Measurements from ENCODE around the gene EVPLL. TPM values are rescaled to one million over a fixed set of nuclear protein-coding genes. Genes with fewer than 3 reads are reported as not detected.
"Not testable (repeated sequence)": the region's sequence is repeated elsewhere in the genome, so short reads cannot be mapped to it uniquely, and the experiment has no call there.

Gene EVPLL
- not detected for total RNA-seq

DNA sequence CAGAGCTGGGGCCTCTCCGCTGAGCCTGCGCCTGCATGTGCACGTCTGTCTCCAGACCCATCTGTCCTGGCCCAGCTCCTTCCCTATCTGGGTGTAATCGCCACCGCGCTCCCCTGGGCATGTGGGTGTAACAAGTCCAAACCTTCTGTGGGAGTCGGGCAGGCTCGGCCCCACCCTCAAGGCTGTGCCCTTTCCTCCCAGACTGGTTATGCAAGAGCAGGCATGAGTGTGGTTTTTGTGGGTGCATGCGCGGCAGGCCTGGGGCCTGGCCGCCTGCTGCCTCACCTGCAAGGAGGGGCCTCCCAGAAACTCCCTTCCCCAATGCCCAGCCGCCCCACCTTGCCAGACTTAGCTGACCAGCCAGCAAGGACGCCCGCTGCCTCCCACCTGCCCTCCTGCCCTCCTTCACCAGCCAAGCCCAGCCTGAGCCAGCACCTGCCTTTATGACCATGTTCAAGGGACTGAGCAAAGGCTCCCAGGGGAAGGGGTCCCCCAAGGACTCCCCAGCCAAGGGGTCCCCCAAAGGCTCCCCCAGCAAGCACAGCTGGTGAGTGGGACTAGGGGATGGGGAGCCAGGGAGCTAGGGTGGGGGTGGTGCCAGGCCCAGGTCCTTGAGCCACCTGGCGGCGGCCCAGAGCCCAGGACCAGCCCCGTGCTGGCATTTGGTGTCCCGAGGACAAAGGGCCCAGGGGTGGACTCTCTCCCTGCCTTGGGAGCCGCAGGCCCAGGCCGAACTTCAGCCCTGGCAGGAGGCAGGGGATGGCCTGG lies at the start of gene EVPLL:
Gene EVPLL (plus strand): TSS at position 342 of the 768 bp plus-strand sequence. CDS start 3,160 bp downstream, outside the sequence.
- no peak for ATAC-seq (ENCODE audit: insufficient number of reproducible peaks, low FRiP score, low read depth)
- no peaks in the 10 kb centered on the region for H3K9me3 ChIP-seq
- H3K36me3 ChIP-seq = no peaks in the 10 kb centered on the region
- no peaks in the 10 kb centered on the region for H3K27me3 ChIP-seq (replicated peaks; ENCODE audit: insufficient read depth)
- no peaks in the 10 kb centered on the region for H3K4me1 ChIP-seq (ENCODE audit: control insufficient read depth in 1 of 2, low read depth in 2 of 2)
- TF ChIP-seq, protein P1, sequence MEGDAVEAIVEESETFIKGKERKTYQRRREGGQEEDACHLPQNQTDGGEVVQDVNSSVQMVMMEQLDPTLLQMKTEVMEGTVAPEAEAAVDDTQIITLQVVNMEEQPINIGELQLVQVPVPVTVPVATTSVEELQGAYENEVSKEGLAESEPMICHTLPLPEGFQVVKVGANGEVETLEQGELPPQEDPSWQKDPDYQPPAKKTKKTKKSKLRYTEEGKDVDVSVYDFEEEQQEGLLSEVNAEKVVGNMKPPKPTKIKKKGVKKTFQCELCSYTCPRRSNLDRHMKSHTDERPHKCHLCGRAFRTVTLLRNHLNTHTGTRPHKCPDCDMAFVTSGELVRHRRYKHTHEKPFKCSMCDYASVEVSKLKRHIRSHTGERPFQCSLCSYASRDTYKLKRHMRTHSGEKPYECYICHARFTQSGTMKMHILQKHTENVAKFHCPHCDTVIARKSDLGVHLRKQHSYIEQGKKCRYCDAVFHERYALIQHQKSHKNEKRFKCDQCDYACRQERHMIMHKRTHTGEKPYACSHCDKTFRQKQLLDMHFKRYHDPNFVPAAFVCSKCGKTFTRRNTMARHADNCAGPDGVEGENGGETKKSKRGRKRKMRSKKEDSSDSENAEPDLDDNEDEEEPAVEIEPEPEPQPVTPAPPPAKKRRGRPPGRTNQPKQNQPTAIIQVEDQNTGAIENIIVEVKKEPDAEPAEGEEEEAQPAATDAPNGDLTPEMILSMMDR (IDR thresholded peaks at IDR 0.05) = no peak
- no peak within 1 kb of the TSS for H3K27ac ChIP-seq
- DNase-seq (ENCODE audit: low spot score) = no peak
- H3K4me3 ChIP-seq = no peak within 1 kb of the TSS

DNA sequence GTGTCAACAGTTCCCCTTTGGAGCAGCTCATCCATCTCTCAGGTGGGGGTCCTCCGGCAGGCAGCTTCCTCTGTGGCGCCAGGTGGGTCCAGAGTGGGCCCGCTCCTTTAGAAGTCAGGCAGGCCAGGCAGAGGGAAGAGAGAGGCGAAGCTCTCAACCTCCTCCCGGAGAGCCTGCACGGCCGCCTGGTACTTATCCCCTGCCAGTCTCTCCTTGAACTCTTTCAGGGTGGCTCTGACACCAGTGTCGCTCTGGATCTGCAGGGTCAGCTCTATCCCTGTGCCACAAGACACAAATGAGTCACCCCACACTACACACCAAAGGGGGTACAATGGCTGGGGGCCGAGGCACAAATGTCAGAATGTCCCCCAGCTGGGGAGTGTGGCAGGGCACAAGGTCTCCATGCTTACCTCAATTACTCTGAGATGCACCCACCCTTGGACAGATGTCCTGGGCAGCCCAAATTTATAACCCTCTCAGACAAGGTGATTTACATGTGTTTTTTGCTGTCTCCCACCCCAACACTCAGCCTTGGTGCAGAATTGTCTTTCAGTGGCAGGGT lies 48.9 kb upstream of the EVPLL start:
- peaks cover 47% of the 10 kb centered on the region for H3K36me3 ChIP-seq
- no peaks in the 10 kb centered on the region for H3K4me1 ChIP-seq (ENCODE audit: control insufficient read depth in 1 of 2, low read depth in 2 of 2)
- H3K27me3 ChIP-seq (replicated peaks; ENCODE audit: insufficient read depth) = no peaks in the 10 kb centered on the region
- DNase-seq (ENCODE audit: low spot score) (no peak), ATAC-seq (ENCODE audit: insufficient number of reproducible peaks, low FRiP score, low read depth) (no peak)
- H3K27ac ChIP-seq = no peak overlapping the region
- H3K9me3 ChIP-seq = no peaks in the 10 kb centered on the region
- TF ChIP-seq, protein P1 (IDR thresholded peaks at IDR 0.05) = no peak
- H3K4me3 ChIP-seq = no peak overlapping the region

DNA sequence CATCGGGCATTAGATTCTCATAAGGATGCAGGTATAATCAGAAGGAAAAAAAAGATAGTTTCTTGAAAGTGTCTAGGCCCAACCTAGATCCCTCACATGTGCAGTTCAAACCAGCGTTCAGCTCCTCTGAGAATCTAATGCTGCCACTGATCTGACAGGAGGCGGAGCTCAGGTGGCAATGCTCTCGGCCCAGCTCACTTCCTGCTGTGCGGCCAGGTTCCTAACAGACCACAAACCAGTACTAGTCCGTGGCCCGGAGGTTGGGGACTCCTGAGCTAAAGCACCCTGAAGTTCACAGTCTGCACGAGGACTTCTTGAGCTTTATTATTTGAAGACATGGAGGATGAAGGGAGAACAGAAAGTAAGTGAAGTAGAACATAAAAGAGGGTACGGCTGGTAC lies 45.7 kb upstream of the EVPLL start:
- H3K4me1 ChIP-seq (ENCODE audit: control insufficient read depth in 1 of 2, low read depth in 2 of 2) = no peaks in the 10 kb centered on the region
- H3K9me3 ChIP-seq = no peaks in the 10 kb centered on the region
- TF ChIP-seq, protein P1 (IDR thresholded peaks at IDR 0.05) = no peak
- H3K4me3 ChIP-seq = no peak overlapping the region
- no peak for DNase-seq (ENCODE audit: low spot score)
- no peak overlapping the region for H3K27ac ChIP-seq
- peaks cover 57% of the 10 kb centered on the region for H3K36me3 ChIP-seq
- no peak for ATAC-seq (ENCODE audit: insufficient number of reproducible peaks, low FRiP score, low read depth)
- H3K27me3 ChIP-seq (replicated peaks; ENCODE audit: insufficient read depth) = no peaks in the 10 kb centered on the region

DNA sequence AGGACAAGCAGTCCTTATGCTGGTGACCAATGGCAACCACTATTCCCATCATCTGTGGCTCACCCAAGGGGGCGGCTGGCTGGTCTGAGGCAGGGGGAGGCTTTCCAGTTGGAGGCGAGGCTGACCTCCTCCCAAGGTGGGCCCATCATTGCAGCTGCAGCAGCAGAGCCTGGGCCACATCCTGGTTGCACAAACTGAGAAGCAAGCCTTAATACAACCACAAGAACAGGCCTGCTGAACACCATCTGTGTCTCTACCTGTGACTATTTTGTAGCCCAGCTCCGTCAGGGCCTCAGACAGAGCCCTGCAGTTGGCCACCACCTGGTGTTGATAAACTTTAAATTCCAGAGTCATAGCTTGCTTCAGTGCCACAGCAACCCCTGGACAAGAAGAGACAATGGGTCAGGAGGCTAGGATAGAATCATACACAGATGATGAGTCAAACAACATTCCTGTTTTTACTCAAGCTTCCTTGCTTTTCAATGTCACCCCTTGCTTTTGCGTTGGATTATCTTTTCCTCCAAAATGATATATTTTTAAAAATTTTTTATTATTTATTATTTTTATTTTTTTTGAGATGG lies 44.6 kb upstream of the EVPLL start:
- Histone ChIP-seq H3K4me1 (ENCODE audit: control insufficient read depth in 1 of 2, low read depth in 2 of 2) (no peaks in the 10 kb centered on the region), H3K4me3 (no peak overlapping the region), H3K9me3 (no peaks in the 10 kb centered on the region), H3K27me3 (replicated peaks; ENCODE audit: insufficient read depth) (no peaks in the 10 kb centered on the region), H3K36me3 (peaks cover 54% of the 10 kb centered on the region), H3K27ac (no peak overlapping the region)
- TF ChIP-seq, protein P1 (IDR thresholded peaks at IDR 0.05) = no peak
- no peak for DNase-seq (ENCODE audit: low spot score)
- no peak for ATAC-seq (ENCODE audit: insufficient number of reproducible peaks, low FRiP score, low read depth)

- DNase-seq (ENCODE audit: low spot score); ATAC-seq (ENCODE audit: insufficient number of reproducible peaks, low FRiP score, low read depth); H3K4me3 ChIP-seq; H3K4me1 ChIP-seq (ENCODE audit: control insufficient read depth in 1 of 2, low read depth in 2 of 2); H3K27ac ChIP-seq; H3K9me3 ChIP-seq; H3K27me3 ChIP-seq (replicated peaks; ENCODE audit: insufficient read depth): not testable (repeated sequence)
- peaks cover 39% of the 10 kb centered on the region for H3K36me3 ChIP-seq
Observed at GRCh38 chr17:18338158-18338557, 39.4 kb upstream of the EVPLL start.

Measured in thoracic aorta (tissue), 2 donors.